K562 (cell line): Measurements from ENCODE around the gene ZDHHC20. TPM values are rescaled to one million over a fixed set of nuclear protein-coding genes. Genes with fewer than 3 reads are reported as not detected.

ENCODE experiments used
- ATAC-seq: fragments of 200-7000 bp; cut with Tn5 transposase; 3 replicates; pipeline ENCODE4 v1.9.1; 2020; ENCODE audit warnings: moderate library complexity
- BruUV-seq: library from RNA; stranded (reverse); fragments of 400-500 nt; replicated peaks from 2 replicates; lab custom pipeline; 2021; lab: Mats Ljungman, UMichigan
- CTCF ChIA-PET: fragments of 300-600 bp; formaldehyde crosslinking; extraction: SDS; loops from one replicate; lab custom pipeline; 2021; ENCODE audit warnings: low intra/inter-chr PET ratio; lab: Yijun Ruan, JAX
- POLR2A ChIA-PET: fragments of 300-600, 350-650 bp; sonication (Branson Sonifier 250); formaldehyde crosslinking; extraction: SDS; loops from one replicate; lab custom pipeline; 2021; ENCODE audit warnings: antibody characterized with exemption, inconsistent platforms; lab: Yijun Ruan, JAX
- DNase-seq, 4 experiments: peaks; one replicate each; pipeline versions ENCODE4 v3.0.0 to v3.0.0-alpha.2; 2011 to 2018; ENCODE audit warnings: low spot score in 3 of 4, mixed read lengths in 3 of 4; ENCODE audit errors: extremely low read depth in 1 of 4
- FAIRE-seq: peaks from 2 replicates; lab custom pipeline; 2011; peaks lifted over from hg19 to GRCh38; lab: Jason Lieb, UNC
- H2AFZ ChIP-seq: 2 replicates; pipeline ENCODE4 v1.6.0; 2011; ENCODE audit warnings: low read depth, low read length, control low read depth, inconsistent platforms
- H3K27ac ChIP-seq: fragments of 200-600 bp; 3 replicates; pipeline ENCODE4 v1.8.0; 2011; ENCODE audit warnings: low read depth, mild to moderate bottlenecking, control low read depth, inconsistent platforms, low read length, moderate library complexity, mixed read lengths; ENCODE audit errors: extremely low read depth
- H3K27me3 ChIP-seq, 2 experiments: fragments of 300-600 bp in 1 of 2; 2 replicates in 1 of 2; 3 replicates in 1 of 2; pipeline versions ENCODE4 v1.6.0 to v1.8.0; 2011; ENCODE audit warnings: inconsistent platforms in 2 of 2, low read length in 2 of 2, mild to moderate bottlenecking in 1 of 2, mixed read lengths in 1 of 2, moderate library complexity in 1 of 2; ENCODE audit not compliant: control insufficient read depth in 2 of 2, insufficient read depth in 2 of 2
- H3K36me3 ChIP-seq: fragments of 300-600 bp; 3 replicates; pipeline ENCODE4 v1.8.0; 2011; ENCODE audit warnings: mild to moderate bottlenecking, low read length, inconsistent platforms; ENCODE audit not compliant: control insufficient read depth, insufficient read depth
- H3K4me1 ChIP-seq, 2 experiments: fragments of 200-600 bp in 1 of 2; replicated peaks in 1 of 2; 2 replicates in 1 of 2; 3 replicates in 1 of 2; pipeline versions ENCODE4 v1.5.1 to v1.8.0; 2011; ENCODE audit warnings: inconsistent platforms in 2 of 2, low read length in 2 of 2, mild to moderate bottlenecking in 1 of 2, mixed read lengths in 1 of 2, moderate library complexity in 1 of 2; ENCODE audit not compliant: control insufficient read depth in 2 of 2, insufficient read depth in 2 of 2
- H3K4me2 ChIP-seq: 2 replicates; pipeline ENCODE4 v1.6.1; 2011; ENCODE audit warnings: low read length, control low read depth, inconsistent platforms, mixed read lengths; ENCODE audit not compliant: insufficient read depth
- H3K4me3 ChIP-seq: fragments of 200-600 bp; sonication (generic), shearing (Covaris generic); 2 replicates; pipeline ENCODE4 v1.5.1; 2016; ENCODE audit warnings: control low read depth, inconsistent platforms
- H3K79me2 ChIP-seq: fragments of 200-600 bp; 3 replicates; pipeline ENCODE4 v1.8.0; 2011; ENCODE audit warnings: low read length, inconsistent platforms; ENCODE audit not compliant: control insufficient read depth, insufficient read depth
- H3K9ac ChIP-seq, 2 experiments: 2 replicates each; pipeline versions ENCODE4 v1.6.0 to v1.6.1; 2011; ENCODE audit warnings: low read depth in 2 of 2, low read length in 2 of 2, control low read depth in 1 of 2, inconsistent platforms in 1 of 2, mild to moderate bottlenecking in 1 of 2, mixed read lengths in 1 of 2; ENCODE audit not compliant: insufficient read depth in 1 of 2
- H3K9me1 ChIP-seq: one replicate; pipeline ENCODE4 v1.6.0; 2011; ENCODE audit warnings: inconsistent platforms, mild to moderate bottlenecking, low read length, moderate library complexity; ENCODE audit not compliant: control insufficient read depth, insufficient read depth
- H3K9me3 ChIP-seq: replicated peaks from 2 replicates; pipeline ENCODE4 v1.5.1; 2011; ENCODE audit warnings: low read depth, low read length, inconsistent platforms; ENCODE audit not compliant: control insufficient read depth, insufficient read depth
- H4K20me1 ChIP-seq: replicated peaks from 2 replicates; pipeline ENCODE4 v1.6.1; 2011; ENCODE audit warnings: low read length, inconsistent platforms, mixed read lengths; ENCODE audit not compliant: control insufficient read depth, insufficient read depth
- BHLHE40 ChIP-seq: IDR thresholded peaks from 2 replicates; pipeline ENCODE4 v1.6.1; 2011; ENCODE audit warnings: low read length, improper control_type of control experiment
- CBFA2T3 ChIP-seq: fragments of 450-650 bp; IDR thresholded peaks from 2 replicates; pipeline ENCODE4 v1.6.1; 2017
- CEBPG ChIP-seq, 3 experiments: fragments of 200-800 bp in 1 of 3; sonication (Bioruptor generic) in 1 of 3; sonication (generic) in 1 of 3; formaldehyde crosslinking in 1 of 3; IDR thresholded peaks in 2 of 3; conservative IDR thresholded peaks in 1 of 3; 2 replicates each; pipeline versions ENCODE4 v1.6.1 to v1.8.0; 2016 to 2022; ENCODE audit warnings: missing compliant biosample characterization in 2 of 3, missing genetic modification characterization in 2 of 3, mild to moderate bottlenecking in 1 of 3, missing genetic modification reagents in 1 of 3
- FOXJ2 ChIP-seq: fragments of 200-800 bp; sonication (Bioruptor generic); IDR thresholded peaks from 2 replicates; pipeline ENCODE4 v1.6.1; 2016; ENCODE audit warnings: missing genetic modification characterization, missing compliant biosample characterization
- ZNF77 ChIP-seq: fragments of 250-450 bp; sonication (Bioruptor Pico); IDR thresholded peaks from 2 replicates; pipeline ENCODE4 v1.5.0; 2020
- WGBS: fragments of 100-300 bp; shearing (Covaris generic); methylation state at CpG from one replicate; pipeline ENCODE4 v1.1.6; 2016; ENCODE audit warnings: low coverage, mixed read lengths; ENCODE audit not compliant: insufficient coverage; ENCODE audit errors: missing lambda C conversion rate; 5-methylcytosine and 5-hydroxymethylcytosine counted together
- in situ Hi-C: fragments of 300-500 bp; cut with MboI; formaldehyde crosslinking; loops from 4 replicates; pipeline ENCODE4 v1.15.0; 2018; ENCODE audit warnings: inconsistent platforms, mixed read lengths
- intact Hi-C: fragments of 100-400 bp; cut with micrococcal nuclease; formaldehyde crosslinking; loops from 2 replicates; pipeline ENCODE4 v1.14.2; 2022
- polyA plus RNA-seq, 8 experiments: library from polyadenylated mRNA; depleted of rRNA in 4 of 8; stranded (reverse) in 5 of 8; unstranded in 3 of 8; fragments of >200 nt; fragmentation: Nextera tagmentation in 2 of 8; fragmentation: Illumina TruSeq in 1 of 8; extraction: Ambion mirVana in 2 of 8; extraction: Trizol in 1 of 8; gene quantifications; 2 replicates each; pipeline versions ENCODE4 v1.2.1 to v1.2.3, GENCODE V29; 2011 to 2014; ENCODE audit warnings: inconsistent platforms in 1 of 8, missing spikeins in 1 of 8
- total RNA-seq, 7 experiments: library from RNA; depleted of rRNA in 6 of 7; stranded (reverse); fragments of >200 nt in 6 of 7; fragmentation: Illumina TruSeq in 2 of 7; extraction: Trizol in 2 of 7; gene quantifications; 2 replicates each; pipeline versions ENCODE4 v1.2.1 to v1.2.3, GENCODE V29; 2011 to 2021; ENCODE audit warnings: low replicate concordance in 1 of 7
- TF ChIP-seq, protein P1 (sequence below): fragments of 450-650 bp; IDR thresholded peaks from 2 replicates; pipeline ENCODE4 v1.6.1; 2016; ENCODE audit warnings: low read depth
- TF ChIP-seq, protein P2 (sequence below): sonication (generic); formaldehyde crosslinking; IDR thresholded peaks from 2 replicates; pipeline ENCODE4 v1.8.0; 2022; ENCODE audit warnings: mild to moderate bottlenecking, missing genetic modification reagents

The ZDHHC20 gene
- total and polyA plus RNA-seq, 9 of the 15 experiments (the other 6 are each of a cell fraction or from before 2014, with no cell fraction given): 2.7 to 20.9 (median 15.8) TPM

DNA sequence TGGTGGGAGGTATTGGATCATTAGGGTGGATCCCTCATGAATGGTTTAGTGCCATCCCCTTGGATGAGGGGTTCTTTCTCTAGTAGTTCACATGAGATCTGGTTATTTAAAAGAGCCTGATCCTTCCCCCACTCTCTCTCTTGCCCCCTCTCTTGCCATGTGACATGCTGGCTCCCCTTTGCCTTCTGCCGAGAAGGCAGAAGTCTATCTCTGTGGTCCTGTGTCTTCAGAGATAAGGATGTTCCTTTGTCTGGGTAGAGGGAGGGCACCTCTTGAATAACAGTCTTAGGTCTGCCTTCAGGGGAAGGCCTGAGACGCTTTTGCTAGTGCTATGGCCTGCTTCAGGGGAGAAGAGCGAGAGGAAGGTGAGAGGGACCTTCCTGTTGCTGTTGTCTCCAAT lies 2.0 kb upstream of the ZDHHC20 start:
- in situ Hi-C loops: no loop called here
- 58% methylated on average over 2 of the region's 3 CpGs for WGBS

DNA sequence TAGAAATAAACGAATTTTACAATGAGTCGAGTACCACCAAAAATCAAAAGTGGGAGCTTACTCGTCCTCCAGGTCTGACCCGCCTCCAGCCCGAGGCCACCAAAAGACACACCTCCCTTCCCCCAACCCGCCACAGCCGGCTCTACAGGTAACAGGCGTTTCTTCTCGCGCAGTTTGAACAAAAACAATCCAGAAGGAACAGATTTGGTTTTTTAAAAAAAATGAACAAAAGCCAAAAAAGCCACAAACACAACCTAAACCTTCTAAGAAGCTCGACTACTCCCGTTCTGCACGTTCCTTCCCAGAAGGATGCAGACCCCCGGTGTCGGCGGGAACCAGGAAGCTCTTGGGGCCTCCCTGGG lies 671 bp downstream of the ZDHHC20 start:
- Histone ChIP-seq H3K4me2 (peak overlapping the region; percentile 87), H3K27me3 (no peaks in the 10 kb centered on the region), H3K4me3 (peak overlapping the region; percentile 84), H3K4me1 (peaks cover 0 to 6% of the 10 kb centered on the region in 2 experiments; a peak in 3 of 5 replicates), H3K27ac (peak overlapping the region; percentile 86; the same call in 2 of the 3 replicates), H4K20me1 (no peaks in the 10 kb centered on the region), H3K79me2 (peaks cover 48% of the 10 kb centered on the region), H3K36me3 (no peaks in the 10 kb centered on the region), H3K9me3 (0 out of 2 replicates have a peak, but pooled peaks cover 2% of the 10 kb centered on the region), H2AFZ (peak overlapping the region; percentile 89), H3K9ac (peak overlapping the region; percentile 74 to 97), H3K9me1 (no peaks in the 10 kb centered on the region)
- in situ Hi-C loops (no loop called here), intact Hi-C loops (no loop called here)
- DNase-seq: peak; percentile 20 to 57 (median 32)
- no TSS peak for BruUV-seq
- POLR2A ChIA-PET: interaction anchor here (1.0 kb wide), 1 partner anchor 13 kb away, joined by 3 read pairs; no protein-coding TSS in a partner anchor
- peak; percentile 73 for ATAC-seq
- no peak for FAIRE-seq
- 0% methylated on average over 13 of the region's 16 CpGs for WGBS
- CTCF ChIA-PET: no interaction called here
- no peak for TF ChIP-seq CEBPG (CRISPR knock-in tag; IDR thresholded peaks at IDR 0.05)
- TF ChIP-seq CEBPG (tag; conservative IDR thresholded peaks at IDR 0.05 in 1 of 2, IDR thresholded peaks at IDR 0.05 in 1 of 2): no peak
- TF ChIP-seq, protein P1, sequence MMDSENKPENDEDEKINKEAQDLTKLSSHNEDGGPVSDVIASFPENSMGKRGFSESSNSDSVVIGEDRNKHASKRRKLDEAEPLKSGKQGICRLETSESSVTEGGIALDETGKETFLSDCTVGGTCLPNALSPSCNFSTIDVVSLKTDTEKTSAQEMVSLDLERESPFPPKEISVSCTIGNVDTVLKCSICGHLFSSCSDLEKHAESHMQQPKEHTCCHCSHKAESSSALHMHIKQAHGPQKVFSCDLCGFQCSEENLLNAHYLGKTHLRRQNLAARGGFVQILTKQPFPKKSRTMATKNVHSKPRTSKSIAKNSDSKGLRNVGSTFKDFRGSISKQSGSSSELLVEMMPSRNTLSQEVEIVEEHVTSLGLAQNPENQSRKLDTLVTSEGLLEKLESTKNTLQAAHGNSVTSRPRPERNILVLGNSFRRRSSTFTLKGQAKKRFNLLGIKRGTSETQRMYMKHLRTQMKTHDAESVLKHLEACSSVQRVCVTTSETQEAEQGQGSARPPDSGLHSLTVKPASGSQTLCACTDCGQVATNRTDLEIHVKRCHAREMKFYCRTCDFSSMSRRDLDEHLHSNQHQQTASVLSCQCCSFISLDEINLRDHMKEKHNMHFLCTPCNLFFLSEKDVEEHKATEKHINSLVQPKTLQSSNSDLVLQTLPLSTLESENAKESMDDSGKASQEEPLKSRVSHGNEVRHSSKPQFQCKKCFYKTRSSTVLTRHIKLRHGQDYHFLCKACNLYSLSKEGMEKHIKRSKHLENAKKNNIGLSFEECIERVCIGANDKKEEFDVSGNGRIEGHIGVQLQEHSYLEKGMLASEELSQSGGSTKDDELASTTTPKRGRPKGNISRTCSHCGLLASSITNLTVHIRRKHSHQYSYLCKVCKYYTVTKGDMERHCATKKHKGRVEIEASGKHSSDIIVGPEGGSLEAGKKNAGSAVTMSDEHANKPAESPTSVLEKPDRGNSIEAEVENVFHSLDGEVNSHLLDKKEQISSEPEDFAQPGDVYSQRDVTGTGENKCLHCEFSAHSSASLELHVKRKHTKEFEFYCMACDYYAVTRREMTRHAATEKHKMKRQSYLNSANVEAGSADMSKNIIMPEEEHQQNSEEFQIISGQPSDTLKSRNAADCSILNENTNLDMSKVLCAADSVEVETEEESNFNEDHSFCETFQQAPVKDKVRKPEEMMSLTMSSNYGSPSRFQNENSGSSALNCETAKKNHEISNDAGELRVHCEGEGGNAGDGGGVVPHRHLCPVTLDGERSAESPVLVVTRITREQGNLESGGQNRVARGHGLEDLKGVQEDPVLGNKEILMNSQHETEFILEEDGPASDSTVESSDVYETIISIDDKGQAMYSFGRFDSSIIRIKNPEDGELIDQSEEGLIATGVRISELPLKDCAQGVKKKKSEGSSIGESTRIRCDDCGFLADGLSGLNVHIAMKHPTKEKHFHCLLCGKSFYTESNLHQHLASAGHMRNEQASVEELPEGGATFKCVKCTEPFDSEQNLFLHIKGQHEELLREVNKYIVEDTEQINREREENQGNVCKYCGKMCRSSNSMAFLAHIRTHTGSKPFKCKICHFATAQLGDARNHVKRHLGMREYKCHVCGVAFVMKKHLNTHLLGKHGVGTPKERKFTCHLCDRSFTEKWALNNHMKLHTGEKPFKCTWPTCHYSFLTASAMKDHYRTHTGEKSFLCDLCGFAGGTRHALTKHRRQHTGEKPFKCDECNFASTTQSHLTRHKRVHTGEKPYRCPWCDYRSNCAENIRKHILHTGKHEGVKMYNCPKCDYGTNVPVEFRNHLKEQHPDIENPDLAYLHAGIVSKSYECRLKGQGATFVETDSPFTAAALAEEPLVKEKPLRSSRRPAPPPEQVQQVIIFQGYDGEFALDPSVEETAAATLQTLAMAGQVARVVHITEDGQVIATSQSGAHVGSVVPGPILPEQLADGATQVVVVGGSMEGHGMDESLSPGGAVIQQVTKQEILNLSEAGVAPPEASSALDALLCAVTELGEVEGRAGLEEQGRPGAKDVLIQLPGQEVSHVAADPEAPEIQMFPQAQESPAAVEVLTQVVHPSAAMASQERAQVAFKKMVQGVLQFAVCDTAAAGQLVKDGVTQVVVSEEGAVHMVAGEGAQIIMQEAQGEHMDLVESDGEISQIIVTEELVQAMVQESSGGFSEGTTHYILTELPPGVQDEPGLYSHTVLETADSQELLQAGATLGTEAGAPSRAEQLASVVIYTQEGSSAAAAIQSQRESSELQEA: no peak
- no peak for TF ChIP-seq BHLHE40
- TF ChIP-seq FOXJ2 (tag): no peak
- TF ChIP-seq, protein P2, sequence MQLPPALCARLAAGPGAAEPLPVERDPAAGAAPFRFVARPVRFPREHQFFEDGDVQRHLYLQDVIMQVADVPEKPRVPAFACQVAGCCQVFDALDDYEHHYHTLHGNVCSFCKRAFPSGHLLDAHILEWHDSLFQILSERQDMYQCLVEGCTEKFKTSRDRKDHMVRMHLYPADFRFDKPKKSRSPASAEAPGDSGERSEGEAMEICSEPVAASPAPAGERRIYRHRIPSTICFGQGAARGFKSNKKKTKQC: no peak

More for the DNA sequence above, 2.0 kb upstream of the ZDHHC20 start:
- H3K36me3 ChIP-seq: no peaks in the 10 kb centered on the region
- no peak overlapping the region for H3K9ac ChIP-seq
- H2AFZ ChIP-seq: 0 out of 2 replicates have a peak overlapping the region, but pooled peaks have one; percentile 40
- intact Hi-C loops: no loop called here
- POLR2A ChIA-PET: no interaction called here
- peaks cover 28% of the 10 kb centered on the region for H3K79me2 ChIP-seq
- DNase-seq: peak in 1 of 4 experiments; percentile 15
- CTCF ChIA-PET: no interaction called here
- no peak for FAIRE-seq
- H3K4me1 ChIP-seq: peaks cover 0 to 6% of the 10 kb centered on the region in 2 experiments; a peak in 3 of 5 replicates
- no TSS peak for BruUV-seq
- ATAC-seq: no peak
- no peak overlapping the region for H3K27ac ChIP-seq
- no peak overlapping the region for H3K4me3 ChIP-seq
- H4K20me1 ChIP-seq: no peaks in the 10 kb centered on the region
- no peak overlapping the region for H3K4me2 ChIP-seq
- H3K9me3 ChIP-seq: 0 out of 2 replicates have a peak, but pooled peaks cover 2% of the 10 kb centered on the region
- no peaks in the 10 kb centered on the region for H3K9me1 ChIP-seq
- H3K27me3 ChIP-seq: no peaks in the 10 kb centered on the region
- TF ChIP-seq ZNF77: no peak
- TF ChIP-seq CBFA2T3: peak; percentile 36
